MCF 10A (cell line): ENCODE results near the gene VEGFA. TPM values are rescaled to one million over a fixed set of nuclear protein-coding genes. Genes with fewer than 3 reads are reported as not detected.

Experiments
- BruUV-seq: library from RNA; stranded (reverse); fragments of 400-500 nt; replicated peaks from 2 replicates; lab custom pipeline; 2021; lab: Mats Ljungman, UMichigan
- CTCF ChIA-PET: fragments of 300-600 bp; sonication (Branson Sonifier 250); formaldehyde crosslinking; extraction: SDS; loops from one replicate; lab custom pipeline; 2021; ENCODE audit warnings: antibody characterized with exemption, inconsistent platforms; lab: Yijun Ruan, JAX
- POLR2A ChIA-PET: fragments of 300-600, 350-650 bp; sonication (Branson Sonifier 250); formaldehyde crosslinking; extraction: SDS; loops from one replicate; lab custom pipeline; 2020; ENCODE audit warnings: antibody characterized with exemption, inconsistent platforms; lab: Yijun Ruan, JAX
- DNase-seq: peaks from one replicate; pipeline ENCODE4 v3.0.0-alpha.2; 2018; ENCODE audit not compliant: unreplicated experiment
- H3K27ac Mint-ChIP-seq: one replicate; pipeline ENCODE4 v1.8.0; 2022; ENCODE audit warnings: mild to moderate bottlenecking, low read depth, mixed read lengths; ENCODE audit not compliant: unreplicated experiment
- H3K27me3 Mint-ChIP-seq: one replicate; pipeline ENCODE4 v1.8.0; 2022; ENCODE audit warnings: mixed read lengths; ENCODE audit not compliant: insufficient read depth, unreplicated experiment
- H3K36me3 Mint-ChIP-seq: one replicate; pipeline ENCODE4 v1.8.0; 2022; ENCODE audit warnings: mild to moderate bottlenecking, moderate library complexity, mixed read lengths; ENCODE audit not compliant: insufficient read depth, unreplicated experiment
- H3K4me1 Mint-ChIP-seq: one replicate; pipeline ENCODE4 v1.8.0; 2022; ENCODE audit warnings: mixed read lengths; ENCODE audit not compliant: insufficient read depth, unreplicated experiment
- H3K4me3 Mint-ChIP-seq: one replicate; pipeline ENCODE4 v1.8.0; 2022; ENCODE audit warnings: mild to moderate bottlenecking, moderate library complexity, mixed read lengths; ENCODE audit not compliant: unreplicated experiment
- H3K9me3 Mint-ChIP-seq: one replicate; pipeline ENCODE4 v1.8.0; 2022; ENCODE audit warnings: mixed read lengths; ENCODE audit not compliant: unreplicated experiment
- CTCF ChIP-seq: fragments of 200-600 bp; IDR thresholded peaks from one replicate; pipeline ENCODE4 v1.8.0; 2022; ENCODE audit warnings: antibody characterized with exemption, mild to moderate bottlenecking; ENCODE audit not compliant: unreplicated experiment
- intact Hi-C: fragments of 100-400 bp; cut with micrococcal nuclease; formaldehyde crosslinking; loops from 2 replicates; pipeline ENCODE4 v1.14.1; 2022
- total RNA-seq: library from RNA; stranded (reverse); gene quantifications from 2 replicates; pipeline ENCODE4 v1.2.3, GENCODE V29; 2022

Gene VEGFA
- total RNA-seq, 1 experiment from 2014 or later = 265 TPM

- ChIA-PET POLR2A (interaction anchor here (0.6 to 1.2 kb wide), 2 partner anchors 12 to 556 kb away, joined by 3 read pairs; no protein-coding TSS in a partner anchor), CTCF (interaction anchor here (0.7 to 0.9 kb wide), 3 partner anchors 8 to 23 kb away, joined by 3 read pairs; partner anchors contain the start of gene VEGFA)
- Mint-ChIP-seq H3K4me3 (no peak overlapping the region), H3K27me3 (peaks cover 26% of the 10 kb centered on the region), H3K36me3 (no peaks in the 10 kb centered on the region), H3K4me1 (no peaks in the 10 kb centered on the region), H3K27ac (no peak overlapping the region), H3K9me3 (no peaks in the 10 kb centered on the region)
- BruUV-seq = no TSS peak
- DNase-seq = no peak
- TF ChIP-seq CTCF = no peak
- intact Hi-C loops = no loop called here
Measured at GRCh38 chr6:43746613-43747102, 23.4 kb upstream of the VEGFA start.

DNA sequence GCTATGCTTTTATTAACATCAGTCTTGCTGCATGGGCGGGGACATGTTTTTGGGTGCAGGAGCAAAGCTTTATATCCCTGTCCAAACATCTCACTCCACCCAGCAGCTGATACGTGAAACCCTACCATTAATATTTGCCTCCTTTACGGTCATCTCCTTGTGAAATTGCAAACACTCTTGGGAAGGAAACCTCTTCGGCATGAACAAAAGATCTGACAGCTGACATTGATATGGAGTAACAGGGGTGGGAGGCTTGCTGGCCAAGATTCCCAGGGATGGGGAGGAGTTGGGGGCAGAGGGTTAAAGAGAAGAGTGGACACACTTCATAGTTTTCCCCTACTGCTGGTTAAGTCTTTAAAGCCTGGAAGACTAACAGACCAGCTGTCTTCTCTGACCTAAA, 22.2 kb upstream of the VEGFA start:
- BruUV-seq = no TSS peak
- Mint-ChIP-seq H3K36me3 (no peaks in the 10 kb centered on the region), H3K9me3 (no peaks in the 10 kb centered on the region), H3K4me3 (no peak overlapping the region), H3K27ac (no peak overlapping the region), H3K27me3 (peaks cover 26% of the 10 kb centered on the region), H3K4me1 (no peaks in the 10 kb centered on the region)
- no peak for TF ChIP-seq CTCF
- no peak for DNase-seq
- ChIA-PET POLR2A (interaction anchor here (0.6 kb wide), 1 partner anchor 295 kb away, joined by 3 read pairs; no protein-coding TSS in a partner anchor), CTCF (interaction anchor here (0.6 kb wide), 2 partner anchors 326 to 1605 kb away, joined by 3 read pairs; partner anchors contain the start of gene C6orf132)
- intact Hi-C loops = no loop called here

DNA sequence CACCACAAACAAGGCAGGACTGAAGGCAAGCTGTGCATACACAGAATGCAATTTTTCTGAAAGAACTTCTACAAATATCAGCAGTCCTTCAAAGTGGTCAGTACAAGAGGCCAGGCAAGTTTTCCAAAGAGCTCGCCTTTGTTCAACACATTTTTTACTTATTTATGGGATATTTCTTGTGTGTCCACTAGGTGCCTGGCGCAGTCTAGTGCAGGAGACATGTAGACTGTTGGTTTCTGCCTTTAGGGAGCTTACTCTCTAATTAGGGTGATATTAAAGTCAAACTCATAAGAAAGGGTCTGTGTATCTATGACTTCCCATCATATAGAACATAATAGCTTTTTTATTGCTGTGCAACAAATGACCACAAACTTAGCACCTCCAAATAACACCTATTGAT, 21.2 kb upstream of the VEGFA start:
- peaks cover 26% of the 10 kb centered on the region for H3K27me3 Mint-ChIP-seq
- DNase-seq = no peak
- no peak overlapping the region for H3K4me3 Mint-ChIP-seq
- CTCF ChIA-PET = interaction anchor here (0.6 to 1.2 kb wide), 5 partner anchors 13 to 55 kb away, joined by 3 to 5 read pairs (median 4); partner anchors contain the start of gene VEGFA
- TF ChIP-seq CTCF = no peak
- H3K27ac Mint-ChIP-seq = no peak overlapping the region
- H3K9me3 Mint-ChIP-seq = no peaks in the 10 kb centered on the region
- no TSS peak for BruUV-seq
- H3K36me3 Mint-ChIP-seq = no peaks in the 10 kb centered on the region
- intact Hi-C loops = no loop called here
- no peaks in the 10 kb centered on the region for H3K4me1 Mint-ChIP-seq
- POLR2A ChIA-PET = no interaction called here

GRCh38 chr6:43749461-43749860, 20.6 kb upstream of the VEGFA start:
- Mint-ChIP-seq H3K36me3 (no peaks in the 10 kb centered on the region), H3K27me3 (peaks cover 26% of the 10 kb centered on the region), H3K27ac (no peak overlapping the region), H3K4me3 (no peak overlapping the region), H3K4me1 (no peaks in the 10 kb centered on the region), H3K9me3 (no peaks in the 10 kb centered on the region)
- BruUV-seq = no TSS peak
- no peak for TF ChIP-seq CTCF
- no peak for DNase-seq
- intact Hi-C loops = no loop called here
- POLR2A ChIA-PET = no interaction called here
- CTCF ChIA-PET = interaction anchor here (0.6 to 1.2 kb wide), 5 partner anchors 13 to 334 kb away, joined by 3 to 5 read pairs (median 4); partner anchors contain the start of gene VEGFA
